ENCODE measurements around the gene LECT2.

LECT2 gene

DNA sequence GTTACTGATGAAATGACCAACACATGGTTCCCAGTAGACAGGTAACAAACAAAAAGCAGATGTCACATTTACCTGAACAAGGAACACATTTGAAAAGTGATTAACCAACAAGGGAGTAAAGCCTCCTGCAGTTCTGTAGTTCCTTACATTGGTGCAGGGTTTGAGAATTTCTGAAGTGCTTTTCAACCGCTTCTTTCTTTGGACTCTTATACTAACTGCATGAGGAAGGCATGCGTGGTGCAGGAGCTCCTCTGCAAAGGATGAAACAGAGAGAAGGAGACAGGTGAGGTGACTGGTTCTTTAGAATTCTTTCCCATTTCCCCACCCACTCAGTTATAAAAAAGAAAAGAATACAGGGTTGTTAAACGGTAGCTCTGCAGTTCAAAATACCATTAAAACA lies 54.5 kb downstream of the LECT2 start:
- Mint-ChIP-seq H3K4me3 (no peak overlapping the region), H3K27me3 (ENCODE audit: low read depth) (peaks cover 59% of the 10 kb centered on the region), H3K36me3 (ENCODE audit: low read depth) (no peaks in the 10 kb centered on the region), H3K9me3 (no peaks in the 10 kb centered on the region), H3K27ac (no peak overlapping the region), H3K4me1 (ENCODE audit: low read depth) (peaks cover 5% of the 10 kb centered on the region)
- no peak for DNase-seq (ENCODE audit: low spot score)

GRCh38 chr5:135898651-135899050 lies 56.1 kb downstream of the LECT2 start:
- peaks cover 9% of the 10 kb centered on the region for H3K4me1 Mint-ChIP-seq (ENCODE audit: low read depth)
- DNase-seq (ENCODE audit: low spot score): no peak
- no peak overlapping the region for H3K4me3 Mint-ChIP-seq
- H3K27ac Mint-ChIP-seq: no peak overlapping the region
- peaks cover 55% of the 10 kb centered on the region for H3K27me3 Mint-ChIP-seq (ENCODE audit: low read depth)
- H3K36me3 Mint-ChIP-seq (ENCODE audit: low read depth): no peaks in the 10 kb centered on the region
- H3K9me3 Mint-ChIP-seq: no peaks in the 10 kb centered on the region
